ENCODE measurements around the gene MS4A4A.

DNA sequence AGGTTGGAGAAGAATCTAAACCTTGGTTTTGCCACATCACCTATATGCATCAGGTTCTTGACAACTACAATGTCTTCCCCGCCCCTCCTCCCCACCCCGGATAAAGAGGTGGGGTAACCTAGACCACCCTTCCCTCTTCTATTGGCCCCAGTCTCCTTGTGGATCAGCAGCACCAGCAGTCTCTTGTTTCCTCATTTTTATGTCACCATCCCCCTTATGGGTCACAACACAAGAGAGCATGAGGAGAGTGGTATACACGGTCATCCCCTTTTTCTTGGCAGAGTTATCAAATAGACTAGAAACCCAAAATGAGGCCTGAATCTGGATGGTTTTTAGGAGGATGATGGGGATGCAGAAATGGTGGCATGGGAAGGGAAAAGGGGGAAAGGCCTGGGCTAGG, 38.7 kb upstream of the MS4A4A start:
- TF ChIP-seq NFIC (IDR thresholded peaks at IDR 0.05) (no peak), CREB1 (IDR thresholded peaks at IDR 0.05; ENCODE audit: low read depth) (no peak), MAX (IDR thresholded peaks at IDR 0.05) (no peak), USF1 (IDR thresholded peaks at IDR 0.05) (no peak)

Data from Ishikawa (cell line).